Naive thymus-derived CD4-positive, alpha-beta T cell (primary cell): Measurements from ENCODE around the gene SUSD6. TPM values are rescaled to one million over a fixed set of nuclear protein-coding genes. Genes with fewer than 3 reads are reported as not detected.

ENCODE experiments used
- ATAC-seq: fragments of 150-1000 bp; cut with Tn5 transposase; 2 replicates; pipeline ENCODE4 v1.10.0; 2021; ENCODE audit warnings: mild to moderate bottlenecking, moderate library complexity
- CTCF ChIA-PET: fragments of 350-600 bp; sonication (Branson Sonifier 250); formaldehyde crosslinking; loops from one replicate; lab custom pipeline; 2021; ENCODE audit warnings: antibody characterized with exemption; lab: Charles Lee
- POLR2A ChIA-PET: fragments of 350-600 bp; sonication (Branson Sonifier 250); formaldehyde crosslinking; loops from one replicate; lab custom pipeline; 2021; ENCODE audit warnings: antibody characterized with exemption, inconsistent platforms; lab: Charles Lee
- DNase-seq, 9 donors: peaks; one replicate each; pipeline versions ENCODE4 v3.0.0 to v3.0.0-alpha.2; 2020 to 2022; ENCODE audit warnings: mixed read lengths in 1 of 9
- H3K27ac ChIP-seq: one replicate; pipeline ENCODE4 v1.7.0; 2013; ENCODE audit warnings: mild to moderate bottlenecking, low read depth, low read length, moderate library complexity
- H3K27me3 ChIP-seq, 2 donors: one replicate each; pipeline ENCODE4 v1.7.0; 2013; ENCODE audit warnings: low read length in 2 of 2, mild to moderate bottlenecking in 2 of 2, moderate library complexity in 2 of 2; ENCODE audit not compliant: control insufficient read depth in 2 of 2, insufficient read depth in 2 of 2
- H3K36me3 ChIP-seq, 3 experiments: 1 replicate in 2 of 3; 2 replicates in 1 of 3; pipeline ENCODE4 v1.7.0; 2013; ENCODE audit warnings: low read length in 3 of 3, mild to moderate bottlenecking in 3 of 3, moderate library complexity in 1 of 3; ENCODE audit not compliant: insufficient read depth in 3 of 3, control insufficient read depth in 2 of 3
- H3K4me1 ChIP-seq, 2 donors: one replicate each; pipeline ENCODE4 v1.7.0; 2013; ENCODE audit warnings: low read length in 2 of 2, mild to moderate bottlenecking in 2 of 2, moderate library complexity in 1 of 2; ENCODE audit not compliant: control insufficient read depth in 2 of 2, insufficient read depth in 2 of 2
- H3K4me3 ChIP-seq: 2 replicates; pipeline ENCODE4 v1.7.0; 2013; ENCODE audit warnings: mild to moderate bottlenecking, low read length
- H3K9me3 ChIP-seq, 3 experiments: 1 replicate in 2 of 3; 2 replicates in 1 of 3; pipeline ENCODE4 v1.7.0; 2013; ENCODE audit warnings: low read length in 3 of 3; ENCODE audit not compliant: control insufficient read depth in 2 of 3
- H3K27ac Mint-ChIP-seq, 9 donors: one replicate each; pipeline ENCODE4 v1.8.0; 2020 to 2022; ENCODE audit warnings: mixed read lengths in 9 of 9, mild to moderate bottlenecking in 8 of 9, moderate library complexity in 5 of 9, inconsistent platforms in 2 of 9
- H3K27me3 Mint-ChIP-seq, 5 donors: one replicate each; pipeline ENCODE4 v1.8.0; 2021 to 2022; ENCODE audit warnings: mixed read lengths in 5 of 5, mild to moderate bottlenecking in 1 of 5
- H3K36me3 Mint-ChIP-seq, 5 donors: one replicate each; pipeline ENCODE4 v1.8.0; 2020 to 2022; ENCODE audit warnings: mixed read lengths in 5 of 5, mild to moderate bottlenecking in 3 of 5, inconsistent platforms in 1 of 5
- H3K4me1 Mint-ChIP-seq, 7 donors: one replicate each; pipeline ENCODE4 v1.8.0; 2020 to 2022; ENCODE audit warnings: mixed read lengths in 7 of 7, mild to moderate bottlenecking in 3 of 7, inconsistent platforms in 1 of 7
- H3K4me3 Mint-ChIP-seq, 10 donors: one replicate each; pipeline ENCODE4 v1.8.0; 2020 to 2022; ENCODE audit warnings: mild to moderate bottlenecking in 10 of 10, mixed read lengths in 10 of 10, moderate library complexity in 6 of 10, inconsistent platforms in 2 of 10
- H3K9me3 Mint-ChIP-seq, 11 donors: one replicate each; pipeline ENCODE4 v1.8.0; 2020 to 2022; ENCODE audit warnings: mixed read lengths in 11 of 11, mild to moderate bottlenecking in 4 of 11, inconsistent platforms in 1 of 11, moderate library complexity in 1 of 11
- intact Hi-C, 2 donors: fragments of 100-400 bp; cut with micrococcal nuclease; formaldehyde crosslinking; loops; one replicate each; pipeline ENCODE4 v1.15.1; 2023
- polyA plus RNA-seq, 2 donors: library from polyadenylated mRNA; unstranded; fragments of 300-500 nt; fragmentation: Illumina TruSeq; gene quantifications; one replicate each; pipeline ENCODE4 v1.2.3, GENCODE V29; 2021
- total RNA-seq, 6 experiments: library from RNA in 5 of 6; stranded (reverse) in 5 of 6; gene quantifications; 1 replicate in 5 of 6; 2 replicates in 1 of 6; pipeline ENCODE4 v1.2.3 and lab custom pipeline; 2021 to 2026

Gene SUSD6
- total and polyA plus RNA-seq, 7 experiments from 2014 or later, result 4.3 to 90.8 (median 44.6) TPM

- H3K4me3 Mint-ChIP-seq, result peak overlapping the region in 8 of 10 donors; percentile 30 to 80 (median 61)
- no peaks in the 10 kb centered on the region for H3K9me3 Mint-ChIP-seq
- H3K27ac ChIP-seq, result peak overlapping the region; percentile 55
- ATAC-seq (no peak), DNase-seq (no peak)
- peak overlapping the region in 8 of 9 donors; percentile 43 to 91 (median 70) for H3K27ac Mint-ChIP-seq
- no peak overlapping the region for H3K4me3 ChIP-seq
- ChIA-PET CTCF (interaction anchor here (0.9 to 1.7 kb wide), 2 partner anchors 50 to 70 kb away, joined by 3 to 5 read pairs; no protein-coding TSS in a partner anchor), POLR2A (interaction anchor here (0.7 to 1.1 kb wide), 3 partner anchors 33 to 63 kb away, joined by 3 read pairs; no protein-coding TSS in a partner anchor)
- intact Hi-C loops, result loop anchor here (1.0 to 5.0 kb wide), 2 partner anchors 33 to 61 kb away; no protein-coding TSS in a partner anchor
- peaks cover 39 to 59% of the 10 kb centered on the region in 2 donors for H3K4me1 ChIP-seq
- no peaks in the 10 kb centered on the region for H3K27me3 Mint-ChIP-seq
- peaks cover 0 to 19% (median 5%) of the 10 kb centered on the region in 5 donors for H3K36me3 Mint-ChIP-seq
- H3K36me3 ChIP-seq, result no peaks in the 10 kb centered on the region
- H3K27me3 ChIP-seq, result no peaks in the 10 kb centered on the region
- peaks cover 55 to 81% (median 73%) of the 10 kb centered on the region in 7 donors for H3K4me1 Mint-ChIP-seq
- no peaks in the 10 kb centered on the region for H3K9me3 ChIP-seq
Observed at GRCh38 chr14:69674546-69675244, 63.3 kb downstream of the SUSD6 start.

GRCh38 chr14:69675245-69675583 is 63.8 kb downstream of the SUSD6 start:
- Mint-ChIP-seq H3K27me3 (no peaks in the 10 kb centered on the region), H3K9me3 (no peaks in the 10 kb centered on the region), H3K4me3 (peak overlapping the region in 9 of 10 donors; percentile 10 to 80 (median 51)), H3K36me3 (peaks cover 0 to 18% (median 5%) of the 10 kb centered on the region in 5 donors), H3K4me1 (peaks cover 50 to 78% (median 70%) of the 10 kb centered on the region in 7 donors), H3K27ac (peak overlapping the region in 8 of 9 donors; percentile 31 to 91 (median 66))
- DNase-seq (no peak), ATAC-seq (no peak)
- CTCF ChIA-PET, result interaction anchor here (0.9 kb wide), 1 partner anchor 49 kb away, joined by 3 read pairs; no protein-coding TSS in a partner anchor
- Histone ChIP-seq H3K27me3 (no peaks in the 10 kb centered on the region), H3K36me3 (no peaks in the 10 kb centered on the region), H3K4me3 (no peak overlapping the region), H3K27ac (no peak overlapping the region), H3K4me1 (peaks cover 37 to 54% of the 10 kb centered on the region in 2 donors), H3K9me3 (no peaks in the 10 kb centered on the region)
- intact Hi-C loops, result no loop called here
- POLR2A ChIA-PET, result interaction anchor here (0.7 to 1.1 kb wide), 2 partner anchors 35 to 63 kb away, joined by 3 read pairs; no protein-coding TSS in a partner anchor

DNA sequence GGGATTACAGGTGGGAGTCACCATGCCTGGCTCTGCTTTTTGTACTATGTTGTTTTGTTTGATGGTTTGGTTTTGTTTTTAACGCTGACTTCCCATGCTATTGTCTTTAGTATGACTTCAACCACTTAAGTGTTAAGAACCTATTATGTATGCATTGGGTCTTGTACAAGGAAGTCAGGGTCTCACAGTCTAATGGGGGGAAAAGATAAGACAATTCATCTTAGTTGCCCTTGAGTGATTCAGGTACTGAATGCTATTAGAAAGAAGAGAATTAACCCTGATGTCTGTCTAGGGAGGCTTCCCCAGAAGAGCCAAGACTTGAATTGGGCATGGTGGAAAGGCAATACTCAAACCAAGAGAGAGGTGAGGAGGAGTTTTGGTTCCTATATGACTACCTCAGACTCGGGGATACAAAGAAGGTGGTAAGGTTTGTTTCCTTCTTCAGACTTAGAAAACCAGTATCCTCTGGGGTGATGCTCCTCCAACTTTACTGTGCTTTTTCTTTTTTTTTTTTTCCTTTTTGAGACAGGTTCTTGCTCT is 64.6 kb downstream of the SUSD6 start:
- POLR2A ChIA-PET, result interaction anchor here (1.1 kb wide), 1 partner anchor 64 kb away, joined by 3 read pairs; no protein-coding TSS in a partner anchor
- ATAC-seq (no peak), DNase-seq (no peak)
- H3K4me1 Mint-ChIP-seq, result peaks cover 48 to 78% (median 70%) of the 10 kb centered on the region in 7 donors
- H3K4me1 ChIP-seq, result peaks cover 37 to 46% of the 10 kb centered on the region in 2 donors
- intact Hi-C loops, result no loop called here
- no peaks in the 10 kb centered on the region for H3K9me3 ChIP-seq
- no peaks in the 10 kb centered on the region for H3K36me3 ChIP-seq
- H3K27me3 ChIP-seq, result no peaks in the 10 kb centered on the region
- CTCF ChIA-PET, result interaction anchor here (0.9 kb wide), 1 partner anchor 48 kb away, joined by 3 read pairs; no protein-coding TSS in a partner anchor
- peak overlapping the region; percentile 37 for H3K27ac ChIP-seq
- no peak overlapping the region for H3K4me3 ChIP-seq
- H3K4me3 Mint-ChIP-seq, result peak overlapping the region in 5 of 10 donors; percentile 11 to 77 (median 64)
- H3K27me3 Mint-ChIP-seq, result no peaks in the 10 kb centered on the region
- H3K36me3 Mint-ChIP-seq, result peaks cover 0 to 18% (median 11%) of the 10 kb centered on the region in 5 donors
- peak overlapping the region; percentile 14 to 91 (median 53) for H3K27ac Mint-ChIP-seq
- H3K9me3 Mint-ChIP-seq, result no peaks in the 10 kb centered on the region

- ATAC-seq, result no peak
- peaks cover 48 to 78% (median 70%) of the 10 kb centered on the region in 7 donors for H3K4me1 Mint-ChIP-seq
- CTCF ChIA-PET, result interaction anchor here (0.6 kb wide), 1 partner anchor 10 kb away, joined by 3 read pairs; no protein-coding TSS in a partner anchor
Observed at GRCh38 chr14:69676723-69677122, 65.3 kb downstream of the SUSD6 start.

DNA sequence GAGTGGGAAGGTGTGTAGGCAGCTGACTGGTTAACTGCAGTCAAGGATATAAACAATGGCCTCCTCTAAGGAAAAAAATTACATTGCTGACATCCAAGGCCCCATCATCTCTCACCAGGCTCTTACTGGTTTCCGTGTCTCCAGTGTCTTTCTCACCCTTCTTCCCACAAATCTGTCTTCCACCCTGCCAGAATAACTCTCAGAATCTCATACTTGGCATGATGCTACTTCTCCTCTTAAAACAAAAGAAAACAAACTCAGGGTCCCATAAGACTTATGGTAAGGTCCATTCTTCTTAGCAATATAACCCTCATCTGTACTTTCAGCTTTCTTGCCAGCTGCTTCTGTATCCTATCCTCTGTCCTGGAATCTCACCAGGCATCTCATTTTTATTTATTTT is 68.9 kb downstream of the SUSD6 start:
- Mint-ChIP-seq H3K9me3 (no peaks in the 10 kb centered on the region), H3K4me1 (peaks cover 49 to 79% (median 70%) of the 10 kb centered on the region in 7 donors), H3K27me3 (no peaks in the 10 kb centered on the region), H3K36me3 (peaks cover 4 to 21% (median 19%) of the 10 kb centered on the region in 5 donors), H3K4me3 (peak overlapping the region in 1 of 10 donors; percentile 8), H3K27ac (peak overlapping the region in 5 of 9 donors; percentile 3 to 22 (median 9))
- ChIA-PET POLR2A (interaction anchor here (0.6 to 1.0 kb wide), 2 partner anchors 68 to 76 kb away, joined by 3 read pairs; no protein-coding TSS in a partner anchor), CTCF (interaction anchor here (0.5 kb wide), 1 partner anchor 40 kb away, joined by 5 read pairs; no protein-coding TSS in a partner anchor)
- DNase-seq, result no peak
- H3K4me3 ChIP-seq, result no peak overlapping the region
- H3K27me3 ChIP-seq, result no peaks in the 10 kb centered on the region
- peaks cover 0 to 3% (median 0%) of the 10 kb centered on the region in 3 experiments for H3K36me3 ChIP-seq
- no peaks in the 10 kb centered on the region for H3K9me3 ChIP-seq
- ATAC-seq, result no peak
- peaks cover 30 to 33% of the 10 kb centered on the region in 2 donors for H3K4me1 ChIP-seq
- H3K27ac ChIP-seq, result no peak overlapping the region
- intact Hi-C loops, result loop anchor here in 1 of 2 donors (10.0 kb wide), 1 partner anchor 85 kb away; the partner anchor contains the start of gene SRSF5

More at GRCh38 chr14:69676723-69677122, 65.3 kb downstream of the SUSD6 start:
- Histone ChIP-seq H3K9me3 (no peaks in the 10 kb centered on the region), H3K27me3 (no peaks in the 10 kb centered on the region), H3K36me3 (peaks cover 0 to 3% (median 0%) of the 10 kb centered on the region in 3 experiments), H3K27ac (no peak overlapping the region), H3K4me3 (no peak overlapping the region), H3K4me1 (peaks cover 37 to 43% of the 10 kb centered on the region in 2 donors)
- intact Hi-C loops, result no loop called here
- H3K27me3 Mint-ChIP-seq, result no peaks in the 10 kb centered on the region
- peak overlapping the region in 5 of 9 donors; percentile 1 to 85 (median 81) for H3K27ac Mint-ChIP-seq
- no peaks in the 10 kb centered on the region for H3K9me3 Mint-ChIP-seq
- H3K4me3 Mint-ChIP-seq, result peak overlapping the region in 2 of 10 donors; percentile 15 to 32
- POLR2A ChIA-PET, result no interaction called here
- H3K36me3 Mint-ChIP-seq, result peaks cover 4 to 19% (median 16%) of the 10 kb centered on the region in 5 donors
- no peak for DNase-seq

DNA sequence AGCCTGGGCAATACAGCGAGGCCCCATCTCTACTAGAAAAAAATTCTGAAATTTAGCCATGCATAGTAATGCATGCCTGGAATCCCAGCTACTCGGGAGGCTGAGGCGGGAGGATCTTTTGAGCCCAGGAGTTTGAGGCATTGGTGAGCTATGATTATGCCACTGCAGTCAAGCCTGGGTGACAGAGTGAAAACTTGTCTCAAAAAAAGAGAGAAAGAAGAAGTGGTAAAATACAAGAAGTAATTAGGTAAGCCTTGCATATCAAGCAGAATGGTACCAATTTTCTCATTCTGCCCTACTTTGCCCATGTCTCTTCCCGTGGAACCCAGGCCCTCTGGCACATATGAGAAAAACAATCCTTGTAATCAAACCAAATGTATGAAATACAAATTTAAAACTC is 70.7 kb downstream of the SUSD6 start:
- ATAC-seq (no peak), DNase-seq (no peak)
- Histone ChIP-seq H3K9me3 (no peaks in the 10 kb centered on the region), H3K4me1 (peaks cover 27 to 28% of the 10 kb centered on the region in 2 donors), H3K27me3 (no peaks in the 10 kb centered on the region), H3K36me3 (peaks cover 0 to 3% (median 0%) of the 10 kb centered on the region in 3 experiments), H3K27ac (no peak overlapping the region), H3K4me3 (no peak overlapping the region)
- intact Hi-C loops, result loop anchor here in 1 of 2 donors (1.0 to 10.0 kb wide), 2 partner anchors 69 to 83 kb away; partner anchors contain the start of gene SRSF5
- Mint-ChIP-seq H3K9me3 (no peaks in the 10 kb centered on the region), H3K27me3 (no peaks in the 10 kb centered on the region), H3K36me3 (peaks cover 0 to 20% (median 11%) of the 10 kb centered on the region in 5 donors), H3K27ac (peak overlapping the region in 8 of 9 donors; percentile 21 to 82 (median 68)), H3K4me3 (peak overlapping the region in 6 of 10 donors; percentile 1 to 81 (median 36)), H3K4me1 (peaks cover 54 to 76% (median 66%) of the 10 kb centered on the region in 7 donors)
- CTCF ChIA-PET, result no interaction called here
- POLR2A ChIA-PET, result interaction anchor here (0.7 kb wide), 1 partner anchor 20 kb away, joined by 3 read pairs; no protein-coding TSS in a partner anchor
